Gastroesophageal sphincter (tissue), 4 donors: Measurements from ENCODE around the gene LDHAL6B. TPM values are rescaled to one million over a fixed set of nuclear protein-coding genes. Genes with fewer than 3 reads are reported as not detected.

Source experiments
- ATAC-seq: fragments of 150-250 bp; one replicate; pipeline ENCODE4 v1.9.1; 2016; ENCODE audit warnings: mild to moderate bottlenecking, moderate library complexity
- H3K27ac ChIP-seq, 4 donors: fragments of 200-600 bp; sonication (generic) in 3 of 4; 1 replicate in 3 of 4; 2 replicates in 1 of 4; pipeline ENCODE4 v1.5.1; 2016 to 2019
- H3K27me3 ChIP-seq: fragments of 200-600 bp; sonication (generic); one replicate; pipeline ENCODE4 v1.5.1; 2019
- H3K36me3 ChIP-seq, 2 donors: fragments of 200-600 bp; sonication (generic); one replicate each; pipeline ENCODE4 v1.5.1; 2019; ENCODE audit warnings: control low read depth in 1 of 2
- H3K4me1 ChIP-seq, 3 donors: fragments of 200-600 bp; sonication (generic); 1 replicate in 2 of 3; 2 replicates in 1 of 3; pipeline ENCODE4 v1.5.1; 2016 to 2019; ENCODE audit warnings: control low read depth in 2 of 3
- H3K4me3 ChIP-seq, 2 donors: fragments of 200-600 bp; sonication (generic); one replicate each; pipeline ENCODE4 v1.5.1; 2019; ENCODE audit warnings: mild to moderate bottlenecking in 1 of 2, moderate library complexity in 1 of 2
- H3K9me3 ChIP-seq, 3 donors: fragments of 200-600 bp; sonication (generic); one replicate each; pipeline ENCODE4 v1.5.1; 2017 to 2019; ENCODE audit warnings: control low read depth in 2 of 3
- CTCF ChIP-seq, 4 experiments: fragments of 200-600 bp in 2 of 4; fragments of 450-650 bp in 2 of 4; sonication (generic) in 1 of 4; IDR thresholded peaks; one replicate each; pipeline ENCODE4 v1.5.1; 2017 to 2019; ENCODE audit warnings: antibody characterized with exemption in 4 of 4, mild to moderate bottlenecking in 2 of 4, moderate library complexity in 2 of 4
- EP300 ChIP-seq: sonication (generic); formaldehyde crosslinking; IDR thresholded peaks from one replicate; pipeline ENCODE4 v1.6.1; 2017; ENCODE audit warnings: antibody characterized with exemption, mild to moderate bottlenecking
- POLR2A ChIP-seq, 2 donors: fragments of 450-650 bp; IDR thresholded peaks; one replicate each; pipeline ENCODE4 v1.6.1; 2017; ENCODE audit warnings: antibody characterized with exemption in 2 of 2, mild to moderate bottlenecking in 2 of 2, moderate library complexity in 1 of 2
- POLR2AphosphoS5 ChIP-seq: sonication (generic); formaldehyde crosslinking; IDR thresholded peaks from one replicate; pipeline ENCODE4 v1.6.1; 2017; ENCODE audit warnings: antibody characterized with exemption
- WGBS, 2 donors: methylation state at CpG; one replicate each; pipeline ENCODE4 v1.1.5; 2018; ENCODE audit warnings: low coverage in 1 of 2; 5-methylcytosine and 5-hydroxymethylcytosine counted together
- total RNA-seq, 4 donors: library from RNA; depleted of rRNA; stranded (reverse); fragments of >200 nt; gene quantifications; one replicate each; pipeline ENCODE4 v1.1.0, GENCODE V29; 2016

LDHAL6B gene
- total RNA-seq, 4 donors from 2014 or later, result 0.54 TPM; not detected in 3

- H3K4me3 ChIP-seq, result no peak overlapping the region
- H3K36me3 ChIP-seq, result peaks cover 0 to 46% of the 10 kb centered on the region in 2 donors
- no peak for TF ChIP-seq EP300
- no peak for TF ChIP-seq POLR2AphosphoS5
- no peak for TF ChIP-seq POLR2A (IDR thresholded peaks at IDR 0.05)
- TF ChIP-seq CTCF (IDR thresholded peaks at IDR 0.05), result no peak
- H3K27ac ChIP-seq, result no peak overlapping the region
- H3K27me3 ChIP-seq, result no peaks in the 10 kb centered on the region
- WGBS, 2 donors, result 84 to 100% methylated on average over 1 to 7 of the region's 7 CpGs
- ATAC-seq, result no peak
- H3K4me1 ChIP-seq, result peaks cover 0 to 25% (median 2%) of the 10 kb centered on the region in 3 donors
- H3K9me3 ChIP-seq, result no peaks in the 10 kb centered on the region
Measured at GRCh38 chr15:59168536-59168935, 38.1 kb upstream of the LDHAL6B start.

- H3K9me3 ChIP-seq, result no peaks in the 10 kb centered on the region
- H3K27me3 ChIP-seq, result no peaks in the 10 kb centered on the region
- peaks cover 0 to 52% of the 10 kb centered on the region in 2 donors for H3K36me3 ChIP-seq
- ATAC-seq, result peak; percentile 75
- no peak for TF ChIP-seq EP300
- no peak for TF ChIP-seq CTCF (IDR thresholded peaks at IDR 0.05)
- TF ChIP-seq POLR2A (IDR thresholded peaks at IDR 0.05), result no peak
- peaks cover 0 to 25% (median 2%) of the 10 kb centered on the region in 3 donors for H3K4me1 ChIP-seq
- H3K27ac ChIP-seq, result peak overlapping the region in 2 of 4 donors; percentile 53 to 62
- no peak overlapping the region for H3K4me3 ChIP-seq
- WGBS, 2 donors, result 45 to 65% methylated on average over 2 to 3 of the region's 3 CpGs
Measured at GRCh38 chr15:59169251-59169708, 37.4 kb upstream of the LDHAL6B start.

GRCh38 chr15:59170295-59171066 lies 36.2 kb upstream of the LDHAL6B start:
- ATAC-seq, result peak; percentile 48
- Histone ChIP-seq H3K27me3 (no peaks in the 10 kb centered on the region), H3K4me3 (no peak overlapping the region), H3K36me3 (peaks cover 0 to 55% of the 10 kb centered on the region in 2 donors), H3K9me3 (no peaks in the 10 kb centered on the region), H3K4me1 (peaks cover 0 to 30% (median 2%) of the 10 kb centered on the region in 3 donors), H3K27ac (peak overlapping the region in 3 of 4 donors; percentile 53 to 73 (median 62))
- 50 to 68% methylated on average over 2 to 7 of the region's 12 CpGs for WGBS, 2 donors
- TF ChIP-seq POLR2AphosphoS5 (no peak), EP300 (no peak), POLR2A (IDR thresholded peaks at IDR 0.05) (no peak), CTCF (IDR thresholded peaks at IDR 0.05) (no peak)

- no peaks in the 10 kb centered on the region for H3K9me3 ChIP-seq
- H3K27ac ChIP-seq, result peak overlapping the region in 1 of 4 donors; percentile 53
- TF ChIP-seq POLR2A (IDR thresholded peaks at IDR 0.05), result no peak
- no peak for TF ChIP-seq EP300
- TF ChIP-seq POLR2AphosphoS5, result no peak
- TF ChIP-seq CTCF (IDR thresholded peaks at IDR 0.05), result no peak
- no peak overlapping the region for H3K4me3 ChIP-seq
- no peaks in the 10 kb centered on the region for H3K27me3 ChIP-seq
- H3K36me3 ChIP-seq, result peaks cover 0 to 53% of the 10 kb centered on the region in 2 donors
- WGBS, 2 donors, result no CpG with 5 or more reads among the region's 8 CpGs
- peaks cover 0 to 31% (median 2%) of the 10 kb centered on the region in 3 donors for H3K4me1 ChIP-seq
- ATAC-seq, result no peak
Measured at GRCh38 chr15:59171067-59171397, 35.6 kb upstream of the LDHAL6B start.
